Retinal pigment epithelial cell (primary cell): ENCODE results near the gene CAGE1.

Experiments used
- DNase-seq: peaks from one replicate; pipeline ENCODE4 v3.0.0-alpha.2; 2010; ENCODE audit warnings: low read depth
- H3K4me3 ChIP-seq: 2 replicates; pipeline ENCODE4 v1.5.1; 2011; ENCODE audit warnings: mild to moderate bottlenecking, low read length, control low read depth, moderate library complexity
- TF ChIP-seq, protein P1 (sequence below): conservative IDR thresholded peaks from 2 replicates; pipeline ENCODE4 v1.5.1; 2011; ENCODE audit warnings: low read depth, low read length, control low read depth, inconsistent platforms

CAGE1 gene

DNA sequence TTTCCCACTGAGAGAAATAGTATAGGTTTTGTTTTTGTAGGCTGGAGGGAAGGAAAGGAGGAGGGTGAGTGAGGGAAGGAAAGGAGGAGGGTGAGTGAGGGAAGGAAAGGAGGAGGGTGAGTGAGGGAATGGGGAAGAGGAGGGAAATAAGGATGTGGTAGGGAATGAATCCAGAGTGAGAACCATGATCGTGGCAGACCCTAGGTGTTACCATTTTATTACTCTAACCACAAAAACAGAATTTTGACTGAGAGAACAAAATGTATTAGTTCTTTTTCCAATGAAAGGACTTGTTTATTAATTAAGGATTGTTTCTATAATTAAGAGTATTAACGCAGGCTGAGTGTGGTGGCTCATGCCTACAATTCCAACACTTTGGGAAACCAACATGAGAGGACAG, 92.9 kb downstream of the CAGE1 start:
- no peak overlapping the region for H3K4me3 ChIP-seq
- TF ChIP-seq, protein P1, sequence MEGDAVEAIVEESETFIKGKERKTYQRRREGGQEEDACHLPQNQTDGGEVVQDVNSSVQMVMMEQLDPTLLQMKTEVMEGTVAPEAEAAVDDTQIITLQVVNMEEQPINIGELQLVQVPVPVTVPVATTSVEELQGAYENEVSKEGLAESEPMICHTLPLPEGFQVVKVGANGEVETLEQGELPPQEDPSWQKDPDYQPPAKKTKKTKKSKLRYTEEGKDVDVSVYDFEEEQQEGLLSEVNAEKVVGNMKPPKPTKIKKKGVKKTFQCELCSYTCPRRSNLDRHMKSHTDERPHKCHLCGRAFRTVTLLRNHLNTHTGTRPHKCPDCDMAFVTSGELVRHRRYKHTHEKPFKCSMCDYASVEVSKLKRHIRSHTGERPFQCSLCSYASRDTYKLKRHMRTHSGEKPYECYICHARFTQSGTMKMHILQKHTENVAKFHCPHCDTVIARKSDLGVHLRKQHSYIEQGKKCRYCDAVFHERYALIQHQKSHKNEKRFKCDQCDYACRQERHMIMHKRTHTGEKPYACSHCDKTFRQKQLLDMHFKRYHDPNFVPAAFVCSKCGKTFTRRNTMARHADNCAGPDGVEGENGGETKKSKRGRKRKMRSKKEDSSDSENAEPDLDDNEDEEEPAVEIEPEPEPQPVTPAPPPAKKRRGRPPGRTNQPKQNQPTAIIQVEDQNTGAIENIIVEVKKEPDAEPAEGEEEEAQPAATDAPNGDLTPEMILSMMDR, result no peak
- no peak for DNase-seq

DNA sequence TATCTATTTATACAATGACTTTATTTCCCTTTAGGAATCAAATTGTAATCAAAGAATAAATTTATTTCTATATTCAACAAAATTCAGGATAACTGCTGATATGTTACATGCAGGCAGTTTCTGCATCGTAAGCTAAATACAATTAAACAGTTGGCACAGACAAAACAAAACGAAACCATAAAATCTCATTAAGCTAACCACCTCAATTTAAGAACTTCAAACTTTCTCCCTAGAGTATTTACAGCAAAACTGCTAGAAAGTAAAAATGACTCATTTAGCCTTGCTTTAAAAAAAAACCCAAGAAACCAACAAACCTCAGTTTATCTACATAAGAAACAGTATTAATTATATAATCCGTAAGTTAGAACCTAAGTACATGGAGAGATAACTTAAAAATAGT, 93.6 kb downstream of the CAGE1 start:
- TF ChIP-seq, protein P1, result no peak
- DNase-seq, result no peak
- H3K4me3 ChIP-seq, result no peak overlapping the region

DNA sequence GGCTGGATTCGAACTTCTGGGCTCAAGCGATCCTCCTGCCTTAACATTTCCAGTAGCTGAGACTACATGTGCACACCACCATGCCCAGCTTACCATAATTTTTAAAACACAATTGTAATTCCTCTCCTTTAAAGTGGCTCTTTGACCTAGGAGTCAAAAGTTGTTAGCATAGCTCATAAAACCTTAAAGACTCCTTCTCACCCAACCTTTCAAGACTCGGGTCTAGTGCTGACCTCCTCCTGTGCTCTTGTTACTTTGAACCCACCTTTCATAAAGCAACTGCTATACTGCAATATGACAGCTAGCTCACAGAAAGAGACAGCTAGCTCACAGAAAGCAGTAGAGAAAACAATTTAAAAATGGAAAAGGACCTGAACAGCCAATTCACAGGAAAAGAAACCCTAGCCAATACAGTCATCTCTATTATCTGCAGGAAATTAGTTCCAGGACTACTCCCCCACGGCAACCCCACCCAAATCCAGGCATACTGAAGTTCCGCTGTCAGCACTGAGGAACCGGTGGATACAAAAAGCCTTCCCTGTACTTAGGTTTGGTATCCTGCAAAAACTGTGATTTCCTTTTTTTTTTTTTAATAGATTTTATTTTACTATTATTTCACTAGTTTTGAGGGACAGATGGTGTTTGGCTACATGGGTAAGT, 96.8 kb downstream of the CAGE1 start:
- TF ChIP-seq, protein P1, result no peak
- no peak for DNase-seq
- no peak overlapping the region for H3K4me3 ChIP-seq

DNA sequence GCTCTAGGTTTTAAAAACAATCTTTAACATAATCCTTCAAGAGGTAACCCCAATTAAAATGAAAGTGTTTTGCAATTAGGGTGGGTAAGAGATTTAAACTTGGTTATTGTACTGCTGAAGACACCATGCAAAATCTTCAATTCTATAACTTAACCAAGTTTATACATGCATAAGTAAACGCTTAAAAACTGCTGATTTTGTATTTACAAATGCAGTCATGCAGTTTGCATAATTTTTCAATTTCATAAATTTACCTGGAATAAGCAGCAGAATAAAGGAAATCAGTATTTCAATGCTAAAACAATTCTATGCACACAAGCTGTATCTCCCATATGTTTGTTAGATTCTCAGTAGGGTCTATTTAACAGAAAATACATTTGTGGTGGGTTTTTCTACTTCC, 99.5 kb downstream of the CAGE1 start:
- H3K4me3 ChIP-seq, result no peak overlapping the region
- TF ChIP-seq, protein P1, result no peak
- no peak for DNase-seq

DNA sequence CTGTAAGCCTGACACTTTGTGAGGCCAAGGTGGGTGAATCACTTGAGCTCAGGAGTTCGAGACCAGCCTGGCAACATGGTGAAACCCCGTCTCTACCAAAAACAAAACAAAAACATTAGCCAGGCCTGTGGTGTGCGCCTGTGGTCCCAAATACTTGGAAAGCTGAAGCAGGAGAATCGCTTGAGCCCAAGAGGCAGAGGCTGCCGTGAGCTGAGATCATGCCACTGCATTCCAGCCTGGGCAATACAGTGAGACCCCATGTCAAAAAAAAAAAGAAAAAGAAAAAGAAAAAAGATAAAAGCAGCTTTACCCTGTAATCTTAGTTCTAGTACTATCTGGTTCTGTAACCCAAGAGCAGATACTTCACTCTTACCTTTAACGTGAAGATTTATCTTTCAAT, 104.1 kb downstream of the CAGE1 start:
- TF ChIP-seq, protein P1, result no peak
- DNase-seq, result no peak
- H3K4me3 ChIP-seq, result no peak overlapping the region

DNA sequence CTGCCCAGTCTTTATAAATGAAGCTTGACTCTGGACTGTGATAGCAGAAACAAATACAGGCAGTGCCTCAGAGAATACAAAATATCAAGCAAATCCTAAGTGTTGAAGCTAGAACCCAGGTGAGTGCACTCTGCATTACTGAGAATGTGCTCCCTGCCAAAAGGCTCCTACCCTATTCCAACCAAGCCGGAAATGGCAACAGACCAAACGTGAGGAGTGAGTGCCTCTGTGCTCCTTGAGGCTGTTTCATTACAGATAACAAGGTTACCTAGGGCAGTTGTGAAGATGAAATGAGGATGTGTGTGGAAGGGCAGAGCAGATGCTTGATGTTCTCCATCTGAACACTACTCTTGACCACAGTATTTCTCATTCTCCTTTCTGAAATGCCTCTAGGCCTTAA, 105.9 kb downstream of the CAGE1 start:
- H3K4me3 ChIP-seq, result no peak overlapping the region
- DNase-seq, result no peak
- TF ChIP-seq, protein P1, result no peak

DNA sequence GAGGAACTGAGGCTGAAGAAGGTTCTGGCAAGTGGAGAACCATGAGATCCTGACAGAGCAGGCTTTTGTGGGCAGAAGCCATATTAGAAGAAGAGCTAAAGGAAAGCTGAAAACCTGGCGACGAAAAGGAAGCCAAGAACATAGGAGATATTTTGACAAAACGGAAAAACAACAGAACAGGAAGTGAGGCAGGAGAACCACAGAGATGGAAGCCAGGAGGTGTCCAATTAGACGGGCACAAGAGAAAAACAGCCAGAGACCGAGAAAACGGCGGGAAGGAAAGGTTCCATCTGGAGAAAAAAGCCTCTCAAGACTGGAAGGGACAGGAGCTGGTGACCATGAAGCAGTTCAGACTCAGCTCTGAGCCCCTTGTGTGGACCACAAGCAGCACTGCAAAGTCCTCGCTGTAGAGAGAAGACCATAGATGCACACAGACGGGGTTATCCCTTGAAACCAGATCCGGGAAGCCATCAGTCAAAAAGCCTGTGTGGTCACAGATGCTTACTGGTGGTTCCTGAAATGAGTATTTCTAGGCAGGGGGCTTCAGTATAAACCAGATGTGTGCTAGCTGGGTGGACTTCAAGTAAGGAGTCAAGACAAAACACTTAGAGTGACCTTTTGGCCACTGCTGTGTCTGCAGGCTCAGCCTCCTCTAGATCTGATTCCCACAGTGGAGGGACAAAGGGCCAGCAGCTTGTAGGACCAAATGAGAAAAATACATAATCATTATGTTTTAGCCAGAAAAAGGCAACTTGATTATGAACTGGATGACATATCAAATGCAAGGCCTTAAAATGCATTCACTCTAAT, 107.2 kb downstream of the CAGE1 start:
- TF ChIP-seq, protein P1, result no peak

More for the DNA sequence above, 107.2 kb downstream of the CAGE1 start:
- H3K4me3 ChIP-seq, result no peak overlapping the region
- DNase-seq, result no peak
